Stomach (tissue), 4 donors: Measurements from ENCODE around the gene CDC73.

ENCODE experiments used
- POLR2A ChIP-seq, 4 donors: fragments of 450-650 bp; IDR thresholded peaks; one replicate each; pipeline ENCODE4 v1.6.1; 2016; ENCODE audit warnings: antibody characterized with exemption in 4 of 4, control low read depth in 2 of 4, mild to moderate bottlenecking in 1 of 4, moderate library complexity in 1 of 4
- TF ChIP-seq, protein P1 (sequence below), 7 experiments: fragments of 450-650 bp in 4 of 7; fragments of 200-600 bp in 3 of 7; sonication (generic) in 3 of 7; IDR thresholded peaks; one replicate each; pipeline ENCODE4 v1.5.1; 2016 to 2019; ENCODE audit warnings: antibody characterized with exemption in 7 of 7, control low read depth in 2 of 7, mild to moderate bottlenecking in 1 of 7

DNA sequence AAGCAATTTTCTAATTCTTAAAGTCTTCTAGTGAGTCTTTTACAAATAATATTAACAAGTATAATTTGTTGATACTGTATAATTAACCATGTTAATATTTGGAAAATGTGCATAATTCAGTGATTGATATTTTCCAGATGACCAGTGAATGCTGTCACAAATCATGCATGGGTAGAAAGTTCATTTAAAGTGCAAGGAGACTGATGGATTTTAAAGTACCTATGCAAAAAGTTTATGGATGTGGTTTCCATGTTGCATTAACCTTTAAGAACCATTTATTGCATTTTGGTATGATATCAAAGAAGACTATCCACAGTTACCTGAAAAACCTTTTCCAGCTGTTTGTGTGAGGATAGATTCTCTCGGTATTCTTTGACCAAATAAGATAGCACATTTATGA lies 23.2 kb downstream of the CDC73 start:
- TF ChIP-seq POLR2A (IDR thresholded peaks at IDR 0.05): no peak
- TF ChIP-seq, protein P1, sequence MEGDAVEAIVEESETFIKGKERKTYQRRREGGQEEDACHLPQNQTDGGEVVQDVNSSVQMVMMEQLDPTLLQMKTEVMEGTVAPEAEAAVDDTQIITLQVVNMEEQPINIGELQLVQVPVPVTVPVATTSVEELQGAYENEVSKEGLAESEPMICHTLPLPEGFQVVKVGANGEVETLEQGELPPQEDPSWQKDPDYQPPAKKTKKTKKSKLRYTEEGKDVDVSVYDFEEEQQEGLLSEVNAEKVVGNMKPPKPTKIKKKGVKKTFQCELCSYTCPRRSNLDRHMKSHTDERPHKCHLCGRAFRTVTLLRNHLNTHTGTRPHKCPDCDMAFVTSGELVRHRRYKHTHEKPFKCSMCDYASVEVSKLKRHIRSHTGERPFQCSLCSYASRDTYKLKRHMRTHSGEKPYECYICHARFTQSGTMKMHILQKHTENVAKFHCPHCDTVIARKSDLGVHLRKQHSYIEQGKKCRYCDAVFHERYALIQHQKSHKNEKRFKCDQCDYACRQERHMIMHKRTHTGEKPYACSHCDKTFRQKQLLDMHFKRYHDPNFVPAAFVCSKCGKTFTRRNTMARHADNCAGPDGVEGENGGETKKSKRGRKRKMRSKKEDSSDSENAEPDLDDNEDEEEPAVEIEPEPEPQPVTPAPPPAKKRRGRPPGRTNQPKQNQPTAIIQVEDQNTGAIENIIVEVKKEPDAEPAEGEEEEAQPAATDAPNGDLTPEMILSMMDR (IDR thresholded peaks at IDR 0.05): no peak
